Measurements from ENCODE around the gene SOHLH2.

DNA sequence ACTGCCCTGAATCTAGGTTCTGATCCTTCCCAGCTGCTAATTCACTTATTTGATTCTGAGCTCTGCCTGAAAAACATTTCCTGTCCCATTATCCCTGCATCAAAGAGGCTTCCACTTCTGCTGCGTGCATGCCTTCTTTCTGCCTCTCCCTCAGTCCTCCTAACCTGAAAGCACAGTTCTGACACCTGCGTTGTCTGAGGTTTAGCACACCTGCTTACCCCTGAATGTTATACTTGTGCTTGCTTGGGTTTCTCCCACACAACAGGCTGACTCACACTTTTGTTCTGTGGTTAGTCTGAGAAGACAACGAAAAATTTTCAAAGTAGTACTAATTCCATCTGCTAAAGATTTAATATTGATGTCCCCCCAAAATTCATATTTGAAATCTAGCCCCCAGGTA, 3.1 kb upstream of the SOHLH2 start:
- TF ChIP-seq, protein P1, sequence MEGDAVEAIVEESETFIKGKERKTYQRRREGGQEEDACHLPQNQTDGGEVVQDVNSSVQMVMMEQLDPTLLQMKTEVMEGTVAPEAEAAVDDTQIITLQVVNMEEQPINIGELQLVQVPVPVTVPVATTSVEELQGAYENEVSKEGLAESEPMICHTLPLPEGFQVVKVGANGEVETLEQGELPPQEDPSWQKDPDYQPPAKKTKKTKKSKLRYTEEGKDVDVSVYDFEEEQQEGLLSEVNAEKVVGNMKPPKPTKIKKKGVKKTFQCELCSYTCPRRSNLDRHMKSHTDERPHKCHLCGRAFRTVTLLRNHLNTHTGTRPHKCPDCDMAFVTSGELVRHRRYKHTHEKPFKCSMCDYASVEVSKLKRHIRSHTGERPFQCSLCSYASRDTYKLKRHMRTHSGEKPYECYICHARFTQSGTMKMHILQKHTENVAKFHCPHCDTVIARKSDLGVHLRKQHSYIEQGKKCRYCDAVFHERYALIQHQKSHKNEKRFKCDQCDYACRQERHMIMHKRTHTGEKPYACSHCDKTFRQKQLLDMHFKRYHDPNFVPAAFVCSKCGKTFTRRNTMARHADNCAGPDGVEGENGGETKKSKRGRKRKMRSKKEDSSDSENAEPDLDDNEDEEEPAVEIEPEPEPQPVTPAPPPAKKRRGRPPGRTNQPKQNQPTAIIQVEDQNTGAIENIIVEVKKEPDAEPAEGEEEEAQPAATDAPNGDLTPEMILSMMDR (conservative IDR thresholded peaks at IDR 0.05): no peak
- TF ChIP-seq EZH2 (IDR thresholded peaks at IDR 0.05; ENCODE audit: low read depth): no peak

All from PC-9 (cell line).